SK-N-SH (cell line): ENCODE data around the gene SLC20A1. TPM values are rescaled to one million over a fixed set of nuclear protein-coding genes. Genes with fewer than 3 reads are reported as not detected.

Source experiments
- CTCF ChIA-PET: fragments of 300-600, 350-600 bp; formaldehyde crosslinking; extraction: SDS; loops from one replicate; lab custom pipeline; 2021; lab: Yijun Ruan, JAX
- POLR2A ChIA-PET: fragments of 350-600 bp; sonication (Branson Sonifier 250); formaldehyde crosslinking; extraction: SDS; loops from one replicate; lab custom pipeline; 2020; ENCODE audit warnings: antibody characterized with exemption, inconsistent platforms; lab: Yijun Ruan, JAX
- DNase-seq: peaks from one replicate; pipeline ENCODE4 v3.0.0; 2012
- H2AFZ ChIP-seq: fragments of 200-600 bp; sonication (generic); 2 replicates; pipeline ENCODE4 v1.8.1; 2016; ENCODE audit warnings: antibody characterized with exemption, mild to moderate bottlenecking, low read depth
- H3F3A ChIP-seq: fragments of 200-600 bp; sonication (generic); replicated peaks from 2 replicates; pipeline ENCODE3; 2016; ENCODE audit warnings: antibody characterized with exemption, mild to moderate bottlenecking; ENCODE audit not compliant: insufficient read depth
- H3K27ac ChIP-seq, 2 experiments: fragments of 200-500 bp in 1 of 2; fragments of 200-600 bp in 1 of 2; sonication (Bioruptor generic) in 1 of 2; sonication (generic), shearing (Covaris generic) in 1 of 2; 2 replicates each; pipeline versions ENCODE4 v1.5.1 to v1.6.1; 2014 to 2016; ENCODE audit warnings: low read depth in 2 of 2, inconsistent platforms in 1 of 2, low read length in 1 of 2, mild to moderate bottlenecking in 1 of 2, mixed read lengths in 1 of 2
- H3K27me3 ChIP-seq: fragments of 200-600 bp; sonication (generic), shearing (Covaris generic); 2 replicates; pipeline ENCODE4 v1.6.1; 2016; ENCODE audit warnings: mixed run types; ENCODE audit not compliant: insufficient read depth
- H3K36me3 ChIP-seq, 2 experiments: fragments of 200-500 bp in 1 of 2; fragments of 200-600 bp in 1 of 2; sonication (Bioruptor generic) in 1 of 2; sonication (generic) in 1 of 2; replicated peaks in 1 of 2; 2 replicates each; pipeline versions ENCODE3 to v1.5.1; 2014 to 2016; ENCODE audit warnings: low read length in 1 of 2, mild to moderate bottlenecking in 1 of 2; ENCODE audit not compliant: insufficient read depth in 2 of 2, control insufficient read depth in 1 of 2
- H3K4me1 ChIP-seq, 2 experiments: fragments of 200-500 bp in 1 of 2; fragments of 200-600 bp in 1 of 2; sonication (Bioruptor generic) in 1 of 2; sonication (generic), shearing (Covaris generic) in 1 of 2; 2 replicates each; pipeline versions ENCODE4 v1.5.1 to v1.6.1; 2014 to 2016; ENCODE audit warnings: low read depth in 1 of 2, low read length in 1 of 2, mixed run types in 1 of 2; ENCODE audit not compliant: insufficient read depth in 2 of 2, control insufficient read depth in 1 of 2
- H3K4me2 ChIP-seq: fragments of 200-600 bp; sonication (generic), shearing (Covaris generic); 2 replicates; pipeline ENCODE4 v1.6.1; 2017; ENCODE audit warnings: mixed run types
- H3K4me3 ChIP-seq, 2 experiments: fragments of 200-500 bp in 1 of 2; fragments of 200-600 bp in 1 of 2; sonication (Bioruptor generic) in 1 of 2; sonication (generic), shearing (Covaris generic) in 1 of 2; 2 replicates each; pipeline versions ENCODE4 v1.5.1 to v1.8.1; 2014 to 2016; ENCODE audit warnings: low read depth in 2 of 2, inconsistent platforms in 1 of 2, low read length in 1 of 2, mild to moderate bottlenecking in 1 of 2, mixed read lengths in 1 of 2, moderate library complexity in 1 of 2
- H3K79me2 ChIP-seq: fragments of 200-600 bp; sonication (generic); 2 replicates; pipeline ENCODE4 v1.8.1; 2017; ENCODE audit warnings: mild to moderate bottlenecking; ENCODE audit not compliant: insufficient read depth
- H3K9ac ChIP-seq: fragments of 200-600 bp; sonication (generic); 2 replicates; pipeline ENCODE4 v1.6.1; 2017; ENCODE audit warnings: mixed run types
- H3K9me2 ChIP-seq: fragments of 200-600 bp; sonication (generic); 2 replicates; pipeline ENCODE4 v1.6.1; 2017; ENCODE audit warnings: mixed run types
- H3K9me3 ChIP-seq: fragments of 200-600 bp; sonication (generic); 2 replicates; pipeline ENCODE4 v1.6.1; 2017; ENCODE audit warnings: mixed run types, mild to moderate bottlenecking, moderate library complexity
- H4K20me1 ChIP-seq: fragments of 200-600 bp; sonication (generic); 2 replicates; pipeline ENCODE4 v1.6.1; 2017; ENCODE audit warnings: mild to moderate bottlenecking, mixed run types; ENCODE audit not compliant: insufficient read depth
- CHD2 ChIP-seq: fragments of 150-350 bp; IDR thresholded peaks from 2 replicates; pipeline ENCODE4 v1.6.1; 2018; ENCODE audit warnings: low read length; ENCODE audit not compliant: partially characterized antibody
- ELF1 ChIP-seq: IDR thresholded peaks from 2 replicates; pipeline ENCODE4 v1.4.0; 2012
- EZH2phosphoT487 ChIP-seq: fragments of 200-600 bp; sonication (generic); IDR thresholded peaks from 2 replicates; pipeline ENCODE4 v1.6.1; 2017; ENCODE audit warnings: low read depth, mixed run types, mild to moderate bottlenecking, antibody characterized with exemption, moderate library complexity, borderline replicate concordance
- FOSL2 ChIP-seq: IDR thresholded peaks from 2 replicates; pipeline ENCODE4 v1.4.0; 2012; ENCODE audit warnings: low read depth, mild to moderate bottlenecking, moderate library complexity, borderline replicate concordance
- FOXM1 ChIP-seq: IDR thresholded peaks from 2 replicates; pipeline ENCODE4 v1.4.0; 2012; ENCODE audit warnings: low read depth, mild to moderate bottlenecking
- MXI1 ChIP-seq: IDR thresholded peaks from 2 replicates; pipeline ENCODE4 v1.6.1; 2012; ENCODE audit warnings: mild to moderate bottlenecking, low read depth, low read length, improper control_type of control experiment
- NRF1 ChIP-seq: IDR thresholded peaks from 2 replicates; pipeline ENCODE4 v1.6.1; 2012; ENCODE audit warnings: low read depth, mild to moderate bottlenecking, low read length
- RCOR1 ChIP-seq: fragments of 150-350 bp; IDR thresholded peaks from 2 replicates; pipeline ENCODE4 v1.6.1; 2017; ENCODE audit warnings: antibody characterized with exemption, low read length
- REST ChIP-seq: IDR thresholded peaks from 2 replicates; pipeline ENCODE4 v1.6.1; 2012; ENCODE audit warnings: mild to moderate bottlenecking, low read depth, low read length, moderate library complexity
- RFX5 ChIP-seq: IDR thresholded peaks from 2 replicates; pipeline ENCODE4 v1.6.1; 2012; ENCODE audit warnings: mild to moderate bottlenecking, improper control_type of control experiment, low read length
- SIN3A ChIP-seq: IDR thresholded peaks from 2 replicates; pipeline ENCODE4 v1.6.1; 2012; ENCODE audit warnings: low read depth, mild to moderate bottlenecking, low read length, moderate library complexity, borderline replicate concordance
- SMC3 ChIP-seq: IDR thresholded peaks from 2 replicates; pipeline ENCODE4 v1.6.1; 2012; ENCODE audit warnings: low read depth, low read length, improper control_type of control experiment
- TAF1 ChIP-seq: IDR thresholded peaks from 2 replicates; pipeline ENCODE4 v1.6.1; 2012; ENCODE audit warnings: low read depth, mild to moderate bottlenecking, low read length, moderate library complexity, borderline replicate concordance
- TCF12 ChIP-seq: IDR thresholded peaks from 2 replicates; pipeline ENCODE4 v1.4.0; 2012
- TEAD4 ChIP-seq: IDR thresholded peaks from 2 replicates; pipeline ENCODE4 v1.4.0; 2012; ENCODE audit warnings: mild to moderate bottlenecking, borderline replicate concordance; ENCODE audit not compliant: insufficient read depth
- USF1 ChIP-seq: IDR thresholded peaks from 2 replicates; pipeline ENCODE4 v1.4.0; 2012; ENCODE audit warnings: low read depth, borderline replicate concordance
- WGBS: methylation state at CpG from one replicate; pipeline ENCODE4 v1.1.6; 2017; ENCODE audit warnings: low lambda C conversion rate; 5-methylcytosine and 5-hydroxymethylcytosine counted together
- polyA plus RNA-seq, 3 experiments: library from polyadenylated mRNA; depleted of rRNA; stranded (reverse); fragments of >200 nt; gene quantifications; 2 replicates each; pipeline ENCODE4 v1.2.3, GENCODE V29; 2012
- TF ChIP-seq, protein P1 (sequence below): IDR thresholded peaks from 2 replicates; pipeline ENCODE4; 2012
- TF ChIP-seq, protein P2 (sequence below): fragments of 200-600 bp; sonication (generic); IDR thresholded peaks from 2 replicates; pipeline ENCODE4 v1.6.1; 2017; ENCODE audit warnings: antibody characterized with exemption, mild to moderate bottlenecking, moderate library complexity
- TF ChIP-seq, protein P3 (sequence below): IDR thresholded peaks from 2 replicates; pipeline ENCODE4 v1.4.0; 2012; ENCODE audit warnings: low read depth

SLC20A1 gene
- polyA plus RNA-seq, 1 of the 3 experiments (the other 2 are of a cell fraction): 56.3 TPM

DNA sequence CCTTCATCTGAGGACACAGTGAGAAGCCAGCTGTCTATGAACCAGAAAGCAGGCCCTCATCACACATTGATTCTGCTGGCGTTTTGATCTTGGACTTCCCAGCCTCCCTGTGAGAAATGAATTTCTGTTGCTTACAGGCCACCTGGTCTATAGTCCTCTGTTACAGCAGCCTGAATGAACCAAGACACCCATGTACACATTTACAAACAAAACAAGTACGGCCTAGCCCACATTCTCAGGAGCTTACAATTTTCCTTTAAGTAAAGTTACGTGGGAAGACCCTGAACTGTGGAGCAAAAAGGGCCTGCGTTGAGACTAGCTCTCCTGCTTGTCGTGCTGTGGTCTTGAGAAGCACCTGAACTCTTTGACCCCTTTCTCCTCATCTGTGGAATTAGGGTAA lies 12.0 kb upstream of the SLC20A1 start:
- no peaks in the 10 kb centered on the region for H3K36me3 ChIP-seq
- H3K4me3 ChIP-seq: no peak overlapping the region
- H3F3A ChIP-seq: peaks cover 10% of the 10 kb centered on the region
- no peak for DNase-seq
- no peak overlapping the region for H2AFZ ChIP-seq
- H3K9me3 ChIP-seq: no peaks in the 10 kb centered on the region
- peaks cover 9 to 13% of the 10 kb centered on the region in 2 experiments; a peak in 3 of 4 replicates for H3K4me1 ChIP-seq
- H4K20me1 ChIP-seq: no peaks in the 10 kb centered on the region
- ChIA-PET POLR2A (interaction anchor here (1.2 kb wide), 1 partner anchor 12 kb away, joined by 3 read pairs; the partner anchor contains the start of gene SLC20A1), CTCF (interaction anchor here (0.6 to 15.2 kb wide), 6 partner anchors 18 to 93 kb away, joined by 3 to 179 read pairs (median 3); no protein-coding TSS in a partner anchor)
- no peak overlapping the region for H3K9ac ChIP-seq
- H3K27ac ChIP-seq: no peak overlapping the region
- WGBS: 91% methylated on average over 5 of the region's 5 CpGs
- H3K79me2 ChIP-seq: no peaks in the 10 kb centered on the region
- no peaks in the 10 kb centered on the region for H3K27me3 ChIP-seq
- no peaks in the 10 kb centered on the region for H3K9me2 ChIP-seq
- no peak overlapping the region for H3K4me2 ChIP-seq
- TF ChIP-seq SMC3 (no peak), FOSL2 (no peak), EZH2phosphoT487 (no peak), NRF1 (no peak), FOXM1 (no peak), USF1 (no peak), ELF1 (no peak), REST (no peak), TCF12 (no peak), TAF1 (no peak), RCOR1 (no peak), TEAD4 (no peak), SIN3A (no peak), MXI1 (no peak), CHD2 (no peak), RFX5 (no peak)
- TF ChIP-seq, protein P1, sequence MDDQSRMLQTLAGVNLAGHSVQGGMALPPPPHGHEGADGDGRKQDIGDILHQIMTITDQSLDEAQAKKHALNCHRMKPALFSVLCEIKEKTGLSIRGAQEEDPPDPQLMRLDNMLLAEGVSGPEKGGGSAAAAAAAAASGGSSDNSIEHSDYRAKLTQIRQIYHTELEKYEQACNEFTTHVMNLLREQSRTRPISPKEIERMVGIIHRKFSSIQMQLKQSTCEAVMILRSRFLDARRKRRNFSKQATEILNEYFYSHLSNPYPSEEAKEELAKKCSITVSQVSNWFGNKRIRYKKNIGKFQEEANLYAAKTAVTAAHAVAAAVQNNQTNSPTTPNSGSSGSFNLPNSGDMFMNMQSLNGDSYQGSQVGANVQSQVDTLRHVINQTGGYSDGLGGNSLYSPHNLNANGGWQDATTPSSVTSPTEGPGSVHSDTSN: no peak
- TF ChIP-seq, protein P2, sequence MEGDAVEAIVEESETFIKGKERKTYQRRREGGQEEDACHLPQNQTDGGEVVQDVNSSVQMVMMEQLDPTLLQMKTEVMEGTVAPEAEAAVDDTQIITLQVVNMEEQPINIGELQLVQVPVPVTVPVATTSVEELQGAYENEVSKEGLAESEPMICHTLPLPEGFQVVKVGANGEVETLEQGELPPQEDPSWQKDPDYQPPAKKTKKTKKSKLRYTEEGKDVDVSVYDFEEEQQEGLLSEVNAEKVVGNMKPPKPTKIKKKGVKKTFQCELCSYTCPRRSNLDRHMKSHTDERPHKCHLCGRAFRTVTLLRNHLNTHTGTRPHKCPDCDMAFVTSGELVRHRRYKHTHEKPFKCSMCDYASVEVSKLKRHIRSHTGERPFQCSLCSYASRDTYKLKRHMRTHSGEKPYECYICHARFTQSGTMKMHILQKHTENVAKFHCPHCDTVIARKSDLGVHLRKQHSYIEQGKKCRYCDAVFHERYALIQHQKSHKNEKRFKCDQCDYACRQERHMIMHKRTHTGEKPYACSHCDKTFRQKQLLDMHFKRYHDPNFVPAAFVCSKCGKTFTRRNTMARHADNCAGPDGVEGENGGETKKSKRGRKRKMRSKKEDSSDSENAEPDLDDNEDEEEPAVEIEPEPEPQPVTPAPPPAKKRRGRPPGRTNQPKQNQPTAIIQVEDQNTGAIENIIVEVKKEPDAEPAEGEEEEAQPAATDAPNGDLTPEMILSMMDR: no peak
- TF ChIP-seq, protein P3, sequence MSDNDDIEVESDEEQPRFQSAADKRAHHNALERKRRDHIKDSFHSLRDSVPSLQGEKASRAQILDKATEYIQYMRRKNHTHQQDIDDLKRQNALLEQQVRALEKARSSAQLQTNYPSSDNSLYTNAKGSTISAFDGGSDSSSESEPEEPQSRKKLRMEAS: no peak
